DOHH2 (cell line): ENCODE data around the gene CHD3.

Experiments
- EZH2phosphoT487 ChIP-seq: fragments of 200-600 bp; sonication (generic); IDR thresholded peaks from 2 replicates; pipeline ENCODE4 v1.6.1; 2017; ENCODE audit warnings: borderline replicate concordance, mild to moderate bottlenecking, antibody characterized with exemption, low read length, moderate library complexity, mixed read lengths
- TF ChIP-seq, protein P1 (sequence below): fragments of 200-600 bp; sonication (generic); IDR thresholded peaks from one replicate; pipeline ENCODE4 v1.5.1; 2014; ENCODE audit warnings: antibody characterized with exemption, mild to moderate bottlenecking, low read depth, low read length; ENCODE audit not compliant: poor library complexity, severe bottlenecking

DNA sequence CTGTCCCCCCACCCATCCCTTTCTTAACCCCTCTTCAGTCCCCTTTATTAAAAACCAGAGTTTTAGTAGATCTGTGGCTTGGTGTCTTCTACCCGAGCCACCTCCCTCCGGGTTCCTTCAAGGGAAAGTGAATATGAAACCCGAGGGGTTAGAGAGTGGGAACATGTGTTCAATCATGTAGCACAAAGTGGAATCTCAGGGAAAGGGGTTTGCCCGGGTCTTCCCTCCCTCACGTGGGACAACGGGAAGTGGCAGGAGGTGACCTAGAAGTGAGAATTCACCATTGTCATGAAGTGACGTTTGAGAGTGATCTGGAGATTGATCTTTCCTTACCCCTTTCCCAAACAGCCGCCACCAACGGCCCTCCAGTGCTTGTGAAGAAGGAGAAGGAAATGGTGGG is 22.5 kb downstream of the CHD3 start:
- TF ChIP-seq, protein P1, sequence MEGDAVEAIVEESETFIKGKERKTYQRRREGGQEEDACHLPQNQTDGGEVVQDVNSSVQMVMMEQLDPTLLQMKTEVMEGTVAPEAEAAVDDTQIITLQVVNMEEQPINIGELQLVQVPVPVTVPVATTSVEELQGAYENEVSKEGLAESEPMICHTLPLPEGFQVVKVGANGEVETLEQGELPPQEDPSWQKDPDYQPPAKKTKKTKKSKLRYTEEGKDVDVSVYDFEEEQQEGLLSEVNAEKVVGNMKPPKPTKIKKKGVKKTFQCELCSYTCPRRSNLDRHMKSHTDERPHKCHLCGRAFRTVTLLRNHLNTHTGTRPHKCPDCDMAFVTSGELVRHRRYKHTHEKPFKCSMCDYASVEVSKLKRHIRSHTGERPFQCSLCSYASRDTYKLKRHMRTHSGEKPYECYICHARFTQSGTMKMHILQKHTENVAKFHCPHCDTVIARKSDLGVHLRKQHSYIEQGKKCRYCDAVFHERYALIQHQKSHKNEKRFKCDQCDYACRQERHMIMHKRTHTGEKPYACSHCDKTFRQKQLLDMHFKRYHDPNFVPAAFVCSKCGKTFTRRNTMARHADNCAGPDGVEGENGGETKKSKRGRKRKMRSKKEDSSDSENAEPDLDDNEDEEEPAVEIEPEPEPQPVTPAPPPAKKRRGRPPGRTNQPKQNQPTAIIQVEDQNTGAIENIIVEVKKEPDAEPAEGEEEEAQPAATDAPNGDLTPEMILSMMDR: no peak
- TF ChIP-seq EZH2phosphoT487: no peak
